Duodenal mucosa (tissue), 2 donors: ENCODE results near the gene GRB10.
"Not testable (repeated sequence)": the region's sequence is repeated elsewhere in the genome, so short reads cannot be mapped to it uniquely, and the experiment has no call there.

Experiments used
- H3K27ac ChIP-seq: one replicate; pipeline ENCODE4 v1.7.0; 2013; ENCODE audit warnings: low read depth, low read length
- H3K27me3 ChIP-seq, 2 donors: one replicate each; pipeline ENCODE4 v1.7.0; 2013; ENCODE audit warnings: low read length in 2 of 2, control low read depth in 1 of 2; ENCODE audit not compliant: insufficient read depth in 2 of 2, control insufficient read depth in 1 of 2
- H3K36me3 ChIP-seq, 2 donors: one replicate each; pipeline ENCODE4 v1.7.0; 2013; ENCODE audit warnings: low read length in 2 of 2, control low read depth in 1 of 2; ENCODE audit not compliant: insufficient read depth in 2 of 2, control insufficient read depth in 1 of 2
- H3K4me1 ChIP-seq, 2 donors: one replicate each; pipeline ENCODE4 v1.7.0; 2013; ENCODE audit warnings: low read length in 2 of 2, control low read depth in 1 of 2; ENCODE audit not compliant: insufficient read depth in 2 of 2, control insufficient read depth in 1 of 2
- H3K4me3 ChIP-seq, 2 donors: one replicate each; pipeline ENCODE4 v1.7.0; 2013; ENCODE audit warnings: low read length in 2 of 2, low read depth in 1 of 2
- H3K9ac ChIP-seq, 2 donors: one replicate each; pipeline ENCODE4 v1.7.0; 2013; ENCODE audit warnings: low read length in 2 of 2, low read depth in 1 of 2
- H3K9me3 ChIP-seq, 2 donors: one replicate each; pipeline ENCODE4 v1.7.0; 2013; ENCODE audit warnings: low read length in 2 of 2, control low read depth in 1 of 2; ENCODE audit not compliant: control insufficient read depth in 1 of 2

GRB10 gene

DNA sequence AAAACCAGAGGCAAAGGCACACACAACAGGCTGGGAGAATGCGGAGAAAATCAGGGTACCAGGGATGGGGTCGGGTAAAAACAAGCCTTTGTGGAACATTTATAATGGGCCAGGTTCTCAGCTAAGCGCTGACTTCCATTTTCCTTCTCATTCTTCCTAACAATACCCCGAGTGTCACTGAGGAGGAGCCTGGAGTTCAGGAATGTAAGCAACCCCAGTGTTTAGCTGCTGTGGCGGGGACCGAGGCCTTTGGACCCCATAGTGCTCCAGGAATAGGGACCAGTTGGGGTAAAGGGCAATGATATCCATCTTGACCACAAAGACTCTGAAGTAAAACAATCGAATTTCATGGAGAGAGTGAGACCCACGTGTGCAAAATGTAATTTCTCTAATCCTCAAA, 34.2 kb downstream of the GRB10 start:
- H3K9ac ChIP-seq = no peak overlapping the region
- H3K36me3 ChIP-seq = peaks cover 0 to 4% of the 10 kb centered on the region in 2 donors
- no peak overlapping the region for H3K4me3 ChIP-seq
- no peaks in the 10 kb centered on the region for H3K9me3 ChIP-seq
- H3K27ac ChIP-seq = no peak overlapping the region
- H3K4me1 ChIP-seq = peaks cover 0 to 1% of the 10 kb centered on the region in 2 donors
- no peaks in the 10 kb centered on the region for H3K27me3 ChIP-seq

DNA sequence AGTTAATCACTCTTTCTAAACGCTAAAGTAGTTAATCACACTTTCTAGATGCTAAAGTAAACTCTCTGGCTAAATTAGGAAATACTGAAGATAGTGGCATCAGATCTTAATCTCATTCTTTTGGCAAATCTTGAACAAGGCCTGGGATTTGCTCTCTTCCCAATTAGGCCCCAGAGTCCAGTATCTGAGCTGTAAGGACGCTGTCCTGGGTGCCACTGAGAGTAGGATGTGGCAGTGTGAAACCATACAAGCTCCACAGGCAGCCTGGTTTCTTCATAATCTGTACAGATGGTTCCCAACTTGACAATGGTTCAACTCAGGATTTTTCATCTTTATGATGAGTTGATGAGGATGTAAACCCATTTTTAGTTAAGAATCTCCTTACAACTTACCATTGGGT, 36.9 kb downstream of the GRB10 start:
- Histone ChIP-seq H3K9ac (no peak overlapping the region), H3K36me3 (peaks cover 0 to 4% of the 10 kb centered on the region in 2 donors), H3K27ac (no peak overlapping the region), H3K4me1 (peaks cover 4 to 11% of the 10 kb centered on the region in 2 donors), H3K27me3 (no peaks in the 10 kb centered on the region), H3K9me3 (no peaks in the 10 kb centered on the region), H3K4me3 (no peak overlapping the region)

DNA sequence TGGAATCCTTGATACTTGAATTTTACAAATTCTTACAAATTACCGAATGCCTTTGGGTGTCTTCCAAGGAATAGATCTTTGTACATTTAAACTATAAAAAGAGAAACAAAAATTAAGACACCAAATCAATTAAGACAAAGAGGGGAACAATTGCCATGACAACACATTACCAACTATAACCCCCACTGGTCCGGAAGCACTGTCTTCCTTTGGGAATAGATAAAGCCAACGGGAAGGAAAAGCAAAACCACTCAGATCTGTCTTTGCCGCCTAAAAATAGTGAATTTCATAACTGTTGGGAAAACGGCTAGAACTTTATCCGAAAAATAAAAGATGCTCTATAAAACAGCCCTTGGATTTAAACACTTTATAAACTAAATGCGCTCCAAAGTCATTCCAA, 37.4 kb downstream of the GRB10 start:
- H3K4me3 ChIP-seq = no peak overlapping the region
- H3K27ac ChIP-seq = no peak overlapping the region
- peaks cover 0 to 4% of the 10 kb centered on the region in 2 donors for H3K36me3 ChIP-seq
- no peaks in the 10 kb centered on the region for H3K27me3 ChIP-seq
- peaks cover 4 to 11% of the 10 kb centered on the region in 2 donors for H3K4me1 ChIP-seq
- no peak overlapping the region for H3K9ac ChIP-seq
- H3K9me3 ChIP-seq = no peaks in the 10 kb centered on the region

DNA sequence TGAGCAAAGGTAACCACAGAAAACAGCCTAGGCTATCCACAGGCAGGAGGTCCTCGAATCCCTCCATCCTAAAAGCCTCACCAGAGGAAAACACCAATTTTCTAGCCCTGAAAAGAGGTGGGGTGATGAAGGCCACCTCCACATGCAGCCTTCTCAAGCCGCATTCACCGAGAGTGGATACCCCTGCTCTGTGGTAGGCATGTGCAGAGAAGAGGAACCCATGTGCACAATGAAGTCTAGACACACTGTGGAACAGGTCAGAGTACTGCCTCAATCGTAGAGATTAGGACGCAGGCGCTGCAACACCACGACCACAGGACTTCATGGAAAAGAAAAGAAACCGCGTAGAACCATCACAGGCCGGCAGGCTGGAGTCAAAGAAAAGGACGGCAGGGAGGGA, 38.8 kb downstream of the GRB10 start:
- Histone ChIP-seq H3K36me3 (peaks cover 0 to 4% of the 10 kb centered on the region in 2 donors), H3K27me3 (no peaks in the 10 kb centered on the region), H3K9me3 (no peaks in the 10 kb centered on the region), H3K9ac (no peak overlapping the region), H3K4me3 (no peak overlapping the region), H3K27ac (no peak overlapping the region), H3K4me1 (peaks cover 7 to 22% of the 10 kb centered on the region in 2 donors)

DNA sequence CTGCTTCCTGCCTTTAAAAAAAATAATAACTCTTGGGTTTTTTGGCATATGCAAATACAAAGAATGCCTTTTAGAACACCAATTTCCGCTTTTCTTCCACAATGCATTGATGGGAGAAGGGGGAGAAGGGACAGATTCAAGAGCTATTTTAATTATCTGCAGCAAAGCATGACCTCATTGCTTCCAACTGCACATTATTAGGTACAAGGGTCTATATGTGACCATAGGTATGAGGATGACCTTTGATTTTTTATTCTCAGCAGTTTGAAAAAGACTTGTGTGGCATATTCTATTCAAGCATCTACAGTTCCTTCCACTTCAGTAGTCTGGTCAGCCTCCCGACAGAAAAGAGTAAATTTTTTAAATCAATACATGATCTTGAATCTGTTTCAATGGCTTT, 39.7 kb downstream of the GRB10 start:
- Histone ChIP-seq H3K9me3 (no peaks in the 10 kb centered on the region), H3K4me1 (peaks cover 7 to 22% of the 10 kb centered on the region in 2 donors), H3K27ac (no peak overlapping the region), H3K27me3 (no peaks in the 10 kb centered on the region), H3K9ac (no peak overlapping the region), H3K36me3 (peaks cover 0 to 4% of the 10 kb centered on the region in 2 donors), H3K4me3 (no peak overlapping the region)

DNA sequence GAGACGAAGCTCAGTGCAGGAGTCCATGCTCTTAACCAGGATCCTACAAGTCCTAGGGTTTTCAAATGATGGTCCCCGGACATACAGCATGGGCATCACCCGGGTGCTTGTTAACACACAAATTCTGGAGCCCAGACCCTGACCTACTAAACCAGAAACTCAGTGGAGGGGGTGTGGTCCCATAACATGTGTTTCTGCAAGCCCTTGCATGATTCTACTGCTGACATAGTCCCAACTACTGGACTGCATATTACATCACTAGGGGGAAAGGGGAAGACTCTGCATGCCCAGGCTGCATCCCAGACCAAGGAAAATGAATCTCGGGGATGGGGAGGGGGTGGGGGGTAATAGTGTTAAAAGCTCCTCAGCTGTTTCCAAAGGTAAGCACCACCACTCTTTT, 40.3 kb downstream of the GRB10 start:
- peaks cover 7 to 22% of the 10 kb centered on the region in 2 donors for H3K4me1 ChIP-seq
- H3K4me3 ChIP-seq = no peak overlapping the region
- no peak overlapping the region for H3K9ac ChIP-seq
- no peaks in the 10 kb centered on the region for H3K27me3 ChIP-seq
- H3K36me3 ChIP-seq = peaks cover 0 to 4% of the 10 kb centered on the region in 2 donors
- no peaks in the 10 kb centered on the region for H3K9me3 ChIP-seq
- no peak overlapping the region for H3K27ac ChIP-seq

DNA sequence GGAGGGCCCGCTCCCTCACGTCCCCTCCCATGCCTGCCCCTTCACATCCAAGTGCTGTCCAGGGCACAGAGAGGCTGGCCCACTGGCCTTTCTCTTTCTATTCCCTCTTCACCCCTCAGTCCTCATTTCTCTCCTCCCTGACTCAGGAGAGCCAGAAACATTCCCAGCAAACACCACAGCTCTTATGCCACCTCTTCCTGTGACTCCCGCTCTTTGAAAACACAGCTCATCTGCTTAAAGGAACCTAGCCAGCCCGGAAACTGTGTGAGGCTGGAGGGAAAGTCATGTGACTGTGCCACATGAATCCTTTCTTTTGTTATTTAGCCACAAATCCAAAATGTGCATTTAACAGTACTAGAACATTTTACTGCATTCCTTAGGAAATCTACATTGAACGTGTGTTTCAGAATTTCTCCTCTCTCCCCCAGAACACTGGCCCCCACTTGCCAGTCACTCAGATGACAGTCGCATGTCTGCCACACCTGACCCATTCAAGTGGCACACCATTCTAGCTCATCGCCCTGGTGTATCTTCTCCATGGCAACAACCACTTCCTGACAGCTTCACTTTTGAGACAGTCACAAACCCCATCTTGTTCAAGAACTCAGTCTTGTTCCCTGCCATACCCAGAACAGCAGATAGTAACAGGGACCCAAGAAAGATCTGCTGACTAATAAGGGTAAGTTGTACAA, 42.8 kb downstream of the GRB10 start:
- H3K9me3 ChIP-seq = no peaks in the 10 kb centered on the region
- H3K4me3 ChIP-seq = no peak overlapping the region
- H3K36me3 ChIP-seq = peaks cover 0 to 4% of the 10 kb centered on the region in 2 donors
- no peaks in the 10 kb centered on the region for H3K27me3 ChIP-seq
- H3K9ac ChIP-seq = no peak overlapping the region
- peaks cover 7 to 22% of the 10 kb centered on the region in 2 donors for H3K4me1 ChIP-seq
- no peak overlapping the region for H3K27ac ChIP-seq

DNA sequence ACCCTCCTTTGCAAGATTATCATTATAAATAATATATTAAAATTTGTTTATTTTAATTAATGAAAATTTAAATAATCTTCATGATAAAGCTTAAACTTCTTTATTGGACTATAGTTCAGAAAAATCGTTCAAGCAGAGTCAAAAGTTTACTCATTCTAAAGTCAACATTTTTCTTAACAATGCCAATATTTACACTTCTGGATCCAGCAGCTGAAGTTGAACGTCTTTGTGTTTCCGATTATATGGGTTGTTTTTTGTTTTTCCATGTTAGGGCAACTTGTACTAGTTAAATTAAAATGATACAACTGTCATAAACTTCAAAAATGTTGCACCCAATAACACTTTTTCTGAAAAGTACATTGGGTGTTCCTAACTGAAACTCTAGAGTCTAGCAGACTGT, 43.8 kb downstream of the GRB10 start:
- Histone ChIP-seq H3K9ac (no peak overlapping the region), H3K4me3 (no peak overlapping the region), H3K4me1 (peaks cover 7 to 22% of the 10 kb centered on the region in 2 donors), H3K27me3 (no peaks in the 10 kb centered on the region), H3K27ac (no peak overlapping the region), H3K9me3 (no peaks in the 10 kb centered on the region), H3K36me3 (peaks cover 0 to under 1% of the 10 kb centered on the region in 2 donors)

DNA sequence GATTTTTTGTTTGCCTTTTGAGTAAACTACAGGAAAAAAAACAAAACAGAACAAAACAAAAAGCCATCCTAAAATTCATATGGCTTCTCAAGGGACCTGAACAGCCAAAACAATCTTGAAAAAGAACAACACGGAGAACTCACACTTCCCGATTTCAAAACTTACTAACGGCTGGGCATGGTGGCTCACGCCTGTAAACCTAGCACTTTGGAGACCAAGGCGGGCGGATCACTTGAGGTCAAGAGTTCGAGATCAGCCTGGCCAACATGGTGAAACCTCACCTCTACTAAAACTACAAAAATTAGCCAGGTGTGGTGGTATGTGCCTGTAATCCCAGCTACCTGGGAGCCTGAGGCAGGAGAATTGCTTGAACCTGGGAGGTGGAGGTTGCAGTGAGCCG, 46.9 kb downstream of the GRB10 start:
- H3K27me3 ChIP-seq, H3K27ac ChIP-seq, H3K9ac ChIP-seq, H3K9me3 ChIP-seq, H3K4me3 ChIP-seq, H3K36me3 ChIP-seq: not testable (repeated sequence)
- H3K4me1 ChIP-seq = peaks cover 3 to 11% of the 10 kb centered on the region in 2 donors

DNA sequence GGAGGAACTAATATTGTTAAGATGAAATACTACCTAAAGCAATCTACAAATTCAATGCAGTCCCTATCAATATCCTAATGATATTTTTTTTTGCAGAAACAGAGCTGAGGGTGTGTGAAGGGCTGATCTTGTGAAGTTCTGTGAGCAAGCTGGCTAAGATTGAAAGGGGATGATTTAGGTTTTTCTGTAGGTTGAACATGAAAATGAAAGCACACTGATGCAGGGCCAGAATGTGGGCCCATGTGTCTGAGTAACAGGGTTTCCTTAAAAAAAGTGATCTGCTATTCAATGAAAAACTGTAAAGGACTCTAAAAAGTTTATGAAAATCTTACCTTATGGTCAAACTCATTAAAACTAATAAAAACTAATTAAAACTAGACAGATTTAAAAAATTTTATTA, 47.4 kb downstream of the GRB10 start:
- no peaks in the 10 kb centered on the region for H3K27me3 ChIP-seq
- peaks cover 0 to 5% of the 10 kb centered on the region in 2 donors for H3K36me3 ChIP-seq
- no peak overlapping the region for H3K4me3 ChIP-seq
- H3K4me1 ChIP-seq = peaks cover 7 to 11% of the 10 kb centered on the region in 2 donors
- no peak overlapping the region for H3K9ac ChIP-seq
- H3K9me3 ChIP-seq = no peaks in the 10 kb centered on the region
- no peak overlapping the region for H3K27ac ChIP-seq
